ENCODE results near the gene MAGIX. TPM values are rescaled to one million over a fixed set of nuclear protein-coding genes. Genes with fewer than 3 reads are reported as not detected.

The MAGIX gene
- polyA plus RNA-seq, 1 of the 3 experiments (the other 2 are of a cell fraction), result 1.1 TPM

DNA sequence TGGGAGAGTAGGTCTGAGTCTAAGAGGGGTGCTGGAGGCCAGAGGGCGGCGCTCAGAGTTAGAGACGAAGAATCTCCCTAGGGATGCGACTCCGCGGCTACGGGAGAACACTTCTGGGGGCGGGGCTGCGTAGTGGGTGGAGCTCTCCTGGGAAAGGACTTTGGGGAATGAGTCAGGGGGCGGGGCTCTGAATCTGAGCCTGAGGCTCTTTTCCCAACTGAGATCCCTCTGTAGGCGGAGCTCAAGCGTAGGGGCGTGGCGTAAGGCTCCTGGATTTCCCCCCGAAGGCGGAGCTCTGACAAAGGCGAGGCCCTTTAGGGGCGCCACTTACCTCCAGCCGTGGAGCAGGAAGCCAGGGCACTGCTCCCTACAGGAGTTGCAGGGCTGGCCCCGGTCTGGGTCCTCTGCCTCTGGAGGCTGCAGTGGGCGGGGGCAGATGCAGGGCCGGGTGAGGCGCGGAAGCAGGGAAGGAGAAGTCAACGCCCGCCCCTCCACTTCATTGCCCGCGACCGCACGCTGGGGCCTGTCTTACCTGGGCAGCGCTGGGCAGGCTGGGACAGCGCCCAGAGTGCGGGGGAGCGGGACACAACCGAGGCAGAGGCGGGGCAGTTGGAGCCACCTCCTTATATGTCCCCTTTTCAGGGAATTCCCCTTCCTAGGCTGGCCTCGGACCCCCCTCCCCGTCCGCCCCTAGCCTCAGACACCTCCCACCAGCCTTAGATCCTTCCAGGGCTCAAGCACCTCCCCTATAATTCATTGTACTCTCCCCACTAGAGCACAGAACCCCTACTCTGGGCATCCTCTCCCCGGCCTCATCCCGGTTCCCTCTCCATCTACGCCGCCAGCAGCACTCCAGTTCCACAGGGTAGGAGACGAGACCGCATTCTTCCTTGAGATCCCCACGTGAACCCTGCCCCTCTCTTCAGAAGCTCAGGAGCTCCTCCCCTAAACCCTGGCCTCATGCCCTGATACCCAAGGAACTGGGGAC, 22.0 kb downstream of the MAGIX start:
- POLR2A ChIA-PET, result no interaction called here
- H3K4me1 ChIP-seq (ENCODE audit: control insufficient read depth in 1 of 2, insufficient read depth in 2 of 2, low read depth in 1 of 2, low read length in 1 of 2), result no peaks in the 10 kb centered on the region
- TF ChIP-seq POLR2AphosphoS5 (IDR thresholded peaks at IDR 0.05; ENCODE audit: low read depth, low read length) (no peak), FOXM1 (IDR thresholded peaks at IDR 0.05; ENCODE audit: low read depth) (no peak), NRF1 (IDR thresholded peaks at IDR 0.05; ENCODE audit: low read depth, low read length) (no peak), RXRA (IDR thresholded peaks at IDR 0.05; ENCODE audit: borderline replicate concordance, low read depth) (no peak), CHD2 (IDR thresholded peaks at IDR 0.05; ENCODE audit: low read length, partially characterized antibody) (no peak), FOXJ3 (CRISPR knock-in tag; IDR thresholded peaks at IDR 0.05) (no peak), ELF1 (IDR thresholded peaks at IDR 0.05) (no peak), EP300 (IDR thresholded peaks at IDR 0.05; ENCODE audit: borderline replicate concordance in 1 of 2, low read depth in 1 of 2, low read length in 1 of 2) (no peak), RAD21 (IDR thresholded peaks at IDR 0.05; ENCODE audit: low read length) (no peak), SMC3 (IDR thresholded peaks at IDR 0.05; ENCODE audit: low read depth, low read length) (no peak)
- TF ChIP-seq, protein P1, sequence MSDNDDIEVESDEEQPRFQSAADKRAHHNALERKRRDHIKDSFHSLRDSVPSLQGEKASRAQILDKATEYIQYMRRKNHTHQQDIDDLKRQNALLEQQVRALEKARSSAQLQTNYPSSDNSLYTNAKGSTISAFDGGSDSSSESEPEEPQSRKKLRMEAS (IDR thresholded peaks at IDR 0.05; ENCODE audit: low read depth), result no peak
- TF ChIP-seq, protein P2, sequence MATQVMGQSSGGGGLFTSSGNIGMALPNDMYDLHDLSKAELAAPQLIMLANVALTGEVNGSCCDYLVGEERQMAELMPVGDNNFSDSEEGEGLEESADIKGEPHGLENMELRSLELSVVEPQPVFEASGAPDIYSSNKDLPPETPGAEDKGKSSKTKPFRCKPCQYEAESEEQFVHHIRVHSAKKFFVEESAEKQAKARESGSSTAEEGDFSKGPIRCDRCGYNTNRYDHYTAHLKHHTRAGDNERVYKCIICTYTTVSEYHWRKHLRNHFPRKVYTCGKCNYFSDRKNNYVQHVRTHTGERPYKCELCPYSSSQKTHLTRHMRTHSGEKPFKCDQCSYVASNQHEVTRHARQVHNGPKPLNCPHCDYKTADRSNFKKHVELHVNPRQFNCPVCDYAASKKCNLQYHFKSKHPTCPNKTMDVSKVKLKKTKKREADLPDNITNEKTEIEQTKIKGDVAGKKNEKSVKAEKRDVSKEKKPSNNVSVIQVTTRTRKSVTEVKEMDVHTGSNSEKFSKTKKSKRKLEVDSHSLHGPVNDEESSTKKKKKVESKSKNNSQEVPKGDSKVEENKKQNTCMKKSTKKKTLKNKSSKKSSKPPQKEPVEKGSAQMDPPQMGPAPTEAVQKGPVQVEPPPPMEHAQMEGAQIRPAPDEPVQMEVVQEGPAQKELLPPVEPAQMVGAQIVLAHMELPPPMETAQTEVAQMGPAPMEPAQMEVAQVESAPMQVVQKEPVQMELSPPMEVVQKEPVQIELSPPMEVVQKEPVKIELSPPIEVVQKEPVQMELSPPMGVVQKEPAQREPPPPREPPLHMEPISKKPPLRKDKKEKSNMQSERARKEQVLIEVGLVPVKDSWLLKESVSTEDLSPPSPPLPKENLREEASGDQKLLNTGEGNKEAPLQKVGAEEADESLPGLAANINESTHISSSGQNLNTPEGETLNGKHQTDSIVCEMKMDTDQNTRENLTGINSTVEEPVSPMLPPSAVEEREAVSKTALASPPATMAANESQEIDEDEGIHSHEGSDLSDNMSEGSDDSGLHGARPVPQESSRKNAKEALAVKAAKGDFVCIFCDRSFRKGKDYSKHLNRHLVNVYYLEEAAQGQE (IDR thresholded peaks at IDR 0.05; ENCODE audit: low read depth, low read length), result no peak
- TF ChIP-seq, protein P3, sequence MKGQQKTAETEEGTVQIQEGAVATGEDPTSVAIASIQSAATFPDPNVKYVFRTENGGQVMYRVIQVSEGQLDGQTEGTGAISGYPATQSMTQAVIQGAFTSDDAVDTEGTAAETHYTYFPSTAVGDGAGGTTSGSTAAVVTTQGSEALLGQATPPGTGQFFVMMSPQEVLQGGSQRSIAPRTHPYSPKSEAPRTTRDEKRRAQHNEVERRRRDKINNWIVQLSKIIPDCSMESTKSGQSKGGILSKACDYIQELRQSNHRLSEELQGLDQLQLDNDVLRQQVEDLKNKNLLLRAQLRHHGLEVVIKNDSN (IDR thresholded peaks at IDR 0.05; ENCODE audit: borderline replicate concordance, low read depth), result no peak

More for the DNA sequence above, 22.0 kb downstream of the MAGIX start:
- Histone ChIP-seq H3K4me2 (no peak overlapping the region), H3K36me3 (replicated peaks in 1 of 2; ENCODE audit: control insufficient read depth in 1 of 2, insufficient read depth in 2 of 2, low read length in 1 of 2) (no peaks in the 10 kb centered on the region), H3K79me2 (ENCODE audit: insufficient read depth) (no peaks in the 10 kb centered on the region), H2AFZ (ENCODE audit: low read depth) (no peak overlapping the region), H3K27me3 (ENCODE audit: insufficient read depth) (peaks cover 5% of the 10 kb centered on the region; the same call in 1 of the 2 replicates), H3F3A (replicated peaks; ENCODE audit: insufficient read depth) (no peaks in the 10 kb centered on the region), H3K4me3 (ENCODE audit: low read depth in 2 of 2, low read length in 1 of 2) (no peak overlapping the region), H4K20me1 (ENCODE audit: insufficient read depth) (no peaks in the 10 kb centered on the region), H3K27ac (ENCODE audit: low read depth in 2 of 2, low read length in 1 of 2) (no peak overlapping the region), H3K9me3 (no peaks in the 10 kb centered on the region), H3K9me2 (no peaks in the 10 kb centered on the region), H3K9ac (no peak overlapping the region)
- CTCF ChIA-PET, result no interaction called here
- DNase-seq, result no peak
- WGBS (ENCODE audit: low lambda C conversion rate), result 70% methylated on average over 27 of the region's 46 CpGs

Measured in SK-N-SH (cell line).